HG02981 (cell line): Measurements from ENCODE around the gene FIBCD1.

Experiments used
- ATAC-seq: cut with Tn5 transposase; IDR thresholded peaks from one replicate; pipeline ENCODE4 v1.9.1; 2021; ENCODE audit warnings: mild to moderate bottlenecking, moderate library complexity; ENCODE audit not compliant: unreplicated experiment

The FIBCD1 gene

GRCh38 chr9:130938652-130939404, at the start of gene FIBCD1:
Gene FIBCD1, minus strand, starts transcription at chr9:130939247. Its CDS starts 640 bp downstream, at chr9:130938607.
- ATAC-seq, result no peak

- no peak for ATAC-seq
These were observed 49.3 kb upstream of the FIBCD1 start for GRCh38 chr9:130988400-130988747.

- no peak for ATAC-seq
These were observed 48.8 kb upstream of the FIBCD1 start for GRCh38 chr9:130987738-130988399.

DNA sequence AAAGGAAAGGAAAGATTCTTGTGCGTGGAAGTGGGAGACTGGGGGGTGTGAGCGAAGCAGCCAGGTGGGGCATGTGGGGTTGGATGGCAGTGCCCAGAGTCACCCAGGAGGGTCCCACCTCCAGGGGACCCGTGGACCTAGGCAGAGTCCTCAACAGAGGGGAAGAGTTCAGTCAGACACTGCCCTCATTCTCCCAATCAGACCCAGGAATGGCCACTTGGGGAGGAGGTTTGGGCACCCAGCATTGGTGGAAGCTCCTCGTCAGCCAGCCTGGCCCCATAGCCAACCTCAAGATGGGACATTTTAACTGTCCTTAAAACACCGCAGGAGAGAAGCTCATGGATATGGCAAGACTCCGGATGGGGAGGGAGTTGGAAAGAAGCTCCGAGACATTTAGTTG, 48.0 kb upstream of the FIBCD1 start:
- no peak for ATAC-seq

GRCh38 chr9:130986356-130986965, 47.4 kb upstream of the FIBCD1 start:
- no peak for ATAC-seq

DNA sequence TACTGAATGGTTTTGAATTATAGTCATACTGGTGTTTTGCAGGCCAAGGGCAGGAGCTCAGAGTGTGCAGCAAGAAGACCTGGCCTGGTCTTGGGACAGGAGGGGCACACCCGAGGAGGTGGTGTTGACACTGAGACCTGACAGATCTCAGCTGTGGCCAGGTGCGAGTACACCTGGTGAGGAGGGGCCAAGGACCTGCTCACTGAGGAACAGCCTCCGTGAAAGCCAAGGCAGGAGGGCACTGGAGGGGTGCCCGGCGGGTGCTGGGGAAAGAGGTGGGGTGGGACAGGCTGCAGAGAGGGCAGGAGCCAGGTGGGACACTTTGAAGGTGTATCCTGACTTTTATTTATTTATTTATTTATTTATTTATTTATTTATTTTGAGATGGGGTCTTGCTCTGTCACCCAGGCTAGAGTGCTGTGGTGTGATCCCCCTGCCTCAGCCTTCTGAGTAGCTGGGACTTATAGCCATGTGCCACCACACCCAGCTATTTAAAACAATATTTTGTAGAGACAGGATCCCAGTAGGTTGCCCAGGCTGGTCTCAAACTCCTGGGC, 46.6 kb upstream of the FIBCD1 start:
- no peak for ATAC-seq

DNA sequence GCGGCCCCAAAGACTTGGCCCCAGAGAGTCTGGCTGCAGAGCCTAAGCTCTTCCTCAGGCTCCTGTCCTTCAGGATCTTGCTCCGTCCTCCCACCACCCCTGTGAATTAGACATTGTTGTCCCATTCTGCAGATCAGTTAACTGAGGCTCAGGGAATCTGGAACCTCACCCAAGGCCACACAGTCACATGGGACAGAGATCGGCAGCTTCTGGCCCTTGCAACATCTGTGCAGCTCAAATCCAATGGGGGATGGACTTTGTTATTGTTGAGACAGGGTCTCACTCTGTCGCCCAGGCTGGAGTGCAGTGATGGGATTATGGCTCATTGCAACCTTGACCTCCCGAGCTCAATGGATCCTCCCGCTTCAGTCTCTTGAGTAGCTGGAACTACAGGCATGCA, 46.0 kb upstream of the FIBCD1 start:
- ATAC-seq, result no peak

- ATAC-seq, result no peak
These were observed 45.5 kb upstream of the FIBCD1 start for GRCh38 chr9:130984521-130984920.

DNA sequence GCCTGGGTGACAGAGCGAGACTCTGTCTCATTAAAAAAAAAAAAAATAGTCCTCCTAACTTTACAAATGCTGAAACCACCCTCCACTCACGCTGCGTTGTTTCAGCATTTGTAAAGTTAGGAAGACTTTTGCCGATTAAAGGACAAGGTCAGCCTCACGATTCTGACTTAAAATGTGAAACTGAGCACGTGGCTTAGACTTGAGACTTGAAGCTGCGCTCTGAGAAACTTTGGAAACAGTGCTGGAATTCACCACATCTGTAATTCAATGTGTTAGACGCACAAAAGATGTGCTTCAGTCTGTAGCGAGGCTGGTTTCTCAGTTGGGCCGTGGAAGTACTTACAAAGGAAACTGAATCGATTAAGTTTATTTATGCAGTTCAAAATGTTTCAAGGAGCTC, 44.9 kb upstream of the FIBCD1 start:
- ATAC-seq, result no peak

GRCh38 chr9:130983359-130983670, 44.3 kb upstream of the FIBCD1 start:
- ATAC-seq, result no peak

- no peak for ATAC-seq
These were observed 43.8 kb upstream of the FIBCD1 start for GRCh38 chr9:130982636-130983358.

DNA sequence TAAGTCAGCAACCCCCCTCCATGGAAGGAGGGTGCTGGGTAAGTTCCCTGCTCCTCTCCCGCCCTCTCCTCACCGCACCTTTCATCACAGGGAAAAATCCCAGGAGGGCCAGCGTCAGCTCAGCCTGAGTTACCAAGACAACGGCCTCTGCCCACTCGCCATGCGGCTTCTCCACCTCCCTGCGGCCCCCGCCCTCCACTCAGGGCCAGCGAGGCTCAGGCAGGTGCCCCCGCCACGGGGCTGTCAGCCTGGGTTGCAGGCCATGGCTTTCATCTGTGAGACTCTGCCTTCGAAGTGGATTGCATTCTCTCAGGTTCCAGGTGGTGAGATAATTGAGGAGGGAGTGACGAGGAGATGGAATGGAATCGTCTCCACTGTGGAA, 42.7 kb upstream of the FIBCD1 start:
- ATAC-seq, result no peak

DNA sequence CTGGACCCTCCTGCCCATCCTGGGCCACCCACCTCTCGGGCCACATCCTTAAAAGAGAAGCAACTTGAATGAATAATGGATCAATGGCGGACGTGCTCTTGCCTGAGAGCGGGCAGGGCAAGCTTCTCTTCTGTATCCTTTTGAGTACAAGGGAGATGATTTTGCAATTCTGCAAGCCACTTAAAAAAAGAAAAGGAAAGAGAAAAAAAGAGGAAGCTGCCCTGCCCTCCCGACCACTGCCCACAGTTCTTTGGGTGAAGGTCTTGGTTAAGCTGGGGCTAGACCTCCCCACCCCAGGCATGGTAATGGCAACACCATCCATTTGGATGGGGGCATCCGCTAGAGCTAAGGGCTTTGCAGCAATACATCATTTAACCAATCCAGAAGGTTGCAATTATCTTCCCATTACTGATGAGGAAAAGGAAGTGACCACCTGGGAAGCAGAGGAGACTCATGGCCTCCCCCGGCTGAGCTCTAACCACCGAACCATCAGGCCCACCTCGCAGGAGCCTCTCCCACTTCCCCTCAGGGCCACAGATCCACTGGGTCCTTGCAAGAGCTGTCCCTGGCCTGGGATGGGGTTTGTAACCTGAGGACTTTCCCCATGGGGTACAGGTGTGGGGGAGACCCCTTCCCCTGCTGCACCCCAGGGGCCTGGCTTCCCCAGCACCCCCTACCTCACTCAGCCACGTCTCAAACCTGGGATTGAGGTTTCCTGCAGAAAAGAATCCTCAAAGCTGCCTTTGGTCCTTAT, 42.1 kb upstream of the FIBCD1 start:
- ATAC-seq, result no peak

DNA sequence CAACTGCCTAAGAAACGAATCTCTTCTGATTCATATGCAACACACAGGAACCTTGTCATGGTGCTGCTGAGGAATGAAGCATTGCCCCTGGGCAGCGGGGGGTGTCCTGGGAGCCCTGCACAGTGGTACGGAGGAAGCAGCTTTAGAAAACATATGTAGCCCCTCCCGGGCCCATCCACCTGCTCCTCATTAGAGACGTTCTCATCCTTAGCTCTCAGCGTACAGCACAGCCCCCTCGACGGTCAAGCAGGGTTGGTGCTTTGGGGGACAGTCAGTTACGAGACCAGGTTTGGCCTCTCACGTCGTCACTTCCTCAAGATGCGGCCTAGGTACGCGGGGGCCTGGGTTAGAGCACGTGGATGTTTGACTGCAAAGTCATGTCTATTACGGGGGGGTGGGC, 41.5 kb upstream of the FIBCD1 start:
- ATAC-seq, result no peak

- no peak for ATAC-seq
These were observed 40.7 kb upstream of the FIBCD1 start for GRCh38 chr9:130979591-130980385.

DNA sequence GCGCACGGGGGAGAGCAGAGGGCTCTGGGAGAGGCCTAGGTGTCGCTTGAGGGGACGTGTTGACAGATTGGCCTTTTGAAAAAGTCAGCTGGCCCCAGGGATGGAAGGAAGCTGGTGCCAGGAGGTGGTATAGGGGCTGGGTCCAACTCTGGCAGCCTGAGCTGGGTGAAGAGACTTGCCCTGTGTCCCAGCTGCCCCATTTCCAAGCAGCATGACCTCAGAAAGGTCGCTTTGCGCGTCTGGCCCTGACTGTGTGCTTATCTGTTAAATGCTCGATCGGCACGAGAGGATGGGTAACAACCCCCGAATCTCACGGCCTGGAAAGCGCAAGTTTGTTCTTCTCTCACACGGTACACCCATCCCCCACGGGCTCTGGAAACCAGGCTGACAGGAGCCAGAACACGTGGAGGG, 38.8 kb upstream of the FIBCD1 start:
- no peak for ATAC-seq

GRCh38 chr9:130975932-130976841, 37.1 kb upstream of the FIBCD1 start:
- no peak for ATAC-seq

DNA sequence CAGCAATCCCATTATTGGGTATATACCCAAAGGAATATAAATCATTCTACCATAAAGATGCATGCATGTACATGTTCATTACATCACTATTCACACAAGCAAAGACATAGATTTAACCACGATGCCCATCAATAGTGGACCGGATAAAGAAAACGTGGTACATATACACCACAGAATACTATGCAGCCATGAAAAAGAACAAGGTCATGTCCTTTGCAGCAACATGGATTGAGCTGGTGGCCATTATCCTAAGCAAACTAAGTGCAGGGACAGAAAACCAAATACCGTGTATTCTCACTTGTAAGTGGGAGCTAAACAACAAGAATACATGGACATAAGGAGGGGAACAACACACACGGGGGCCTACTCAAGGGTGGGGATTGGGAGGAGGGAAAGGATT, 36.1 kb upstream of the FIBCD1 start:
- no peak for ATAC-seq

DNA sequence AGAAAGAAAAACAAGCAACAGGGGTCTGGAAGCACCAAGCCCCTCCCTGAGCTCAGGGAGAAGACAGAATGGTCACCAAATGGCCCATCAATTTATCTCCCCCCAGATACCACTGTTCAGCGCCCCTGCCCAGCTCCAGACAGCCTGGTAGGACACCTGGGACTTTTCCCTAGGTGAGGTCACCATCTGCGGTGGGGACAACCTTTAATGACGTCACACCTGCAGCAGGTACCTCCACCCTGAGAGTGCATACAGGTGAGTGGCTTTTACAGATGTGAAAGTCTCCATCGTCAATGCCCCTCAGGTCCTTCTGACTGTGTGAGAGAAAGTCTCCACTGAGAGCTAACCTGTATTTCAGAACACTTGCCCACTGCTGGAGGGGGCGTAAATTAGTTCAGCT, 35.6 kb upstream of the FIBCD1 start:
- ATAC-seq, result no peak
